HCT116 (cell line): ENCODE results near the gene PSTPIP1. TPM values are rescaled to one million over a fixed set of nuclear protein-coding genes. Genes with fewer than 3 reads are reported as not detected.
A peak's percentile ranks its signal among the peaks of the same experiment; 100 is the strongest.

Experiments used
- ATAC-seq: fragments of 200-7000 bp; cut with Tn5 transposase; 2 replicates; pipeline ENCODE4 v1.9.1; 2020; ENCODE audit warnings: mild to moderate bottlenecking, moderate library complexity
- BruUV-seq: library from RNA; stranded (reverse); fragments of 400-500 nt; replicated peaks from 2 replicates; lab custom pipeline; 2021; lab: Mats Ljungman, UMichigan
- CTCF ChIA-PET: fragments of 300-600 bp; sonication (Branson Sonifier 250); formaldehyde crosslinking; loops from one replicate; lab custom pipeline; 2021; ENCODE audit warnings: antibody characterized with exemption; lab: Charles Lee
- POLR2A ChIA-PET: fragments of 300-600, 350-600 bp; sonication (Branson Sonifier 250); formaldehyde crosslinking; loops from one replicate; lab custom pipeline; 2021; ENCODE audit warnings: antibody characterized with exemption; lab: Charles Lee
- RAD21 ChIA-PET, 2 experiments: fragments of 300-600 bp; sonication (Branson Sonifier 250); formaldehyde crosslinking; loops; one replicate each; lab custom pipeline; 2023; ENCODE audit warnings: low total read pairs in 2 of 2; ENCODE audit not compliant: uncharacterized antibody in 2 of 2, unreplicated experiment in 2 of 2, low non-redundant PET in 1 of 2; lab: Charles Lee
- DNase-seq: peaks from one replicate; pipeline ENCODE4 v3.0.0-alpha.2; 2010; ENCODE audit warnings: low read depth, low spot score
- H2AFZ ChIP-seq: fragments of 200-600 bp; shearing (Covaris generic), sonication (generic); 2 replicates; pipeline ENCODE4 v1.6.1; 2017; ENCODE audit warnings: low read depth, mixed run types, mixed read lengths, antibody characterized with exemption, low read length; ENCODE audit not compliant: poor library complexity, severe bottlenecking
- H3K27ac ChIP-seq: 2 replicates; pipeline ENCODE4 v1.5.1; 2012; ENCODE audit warnings: low read depth, low read length
- H3K27me3 ChIP-seq: fragments of 200-600 bp; sonication (generic); 2 replicates; pipeline ENCODE4 v1.6.1; 2016; ENCODE audit warnings: mixed run types, low read length, mixed read lengths; ENCODE audit not compliant: insufficient read depth
- H3K36me3 ChIP-seq, 2 experiments: fragments of 200-500 bp in 1 of 2; fragments of 200-600 bp in 1 of 2; sonication (Bioruptor generic) in 1 of 2; sonication (generic) in 1 of 2; 2 replicates each; pipeline versions ENCODE4 v1.5.1 to v1.6.1; 2014 to 2016; ENCODE audit warnings: low read length in 2 of 2, inconsistent platforms in 1 of 2, mixed read lengths in 1 of 2, mixed run types in 1 of 2; ENCODE audit not compliant: insufficient read depth in 2 of 2, control insufficient read depth in 1 of 2
- H3K4me1 ChIP-seq, 2 experiments: fragments of 200-600 bp in 1 of 2; sonication (generic) in 1 of 2; 2 replicates each; pipeline versions ENCODE4 v1.5.1 to v1.6.1; 2012 to 2017; ENCODE audit warnings: low read length in 2 of 2, inconsistent platforms in 1 of 2, mild to moderate bottlenecking in 1 of 2, mixed read lengths in 1 of 2, mixed run types in 1 of 2, moderate library complexity in 1 of 2; ENCODE audit not compliant: insufficient read depth in 2 of 2, control insufficient read depth in 1 of 2
- H3K4me2 ChIP-seq: fragments of 200-600 bp; sonication (generic); 2 replicates; pipeline ENCODE4 v1.6.1; 2017; ENCODE audit warnings: mixed run types, low read length, mixed read lengths
- H3K4me3 ChIP-seq, 2 experiments: fragments of 200-600 bp in 1 of 2; sonication (generic) in 1 of 2; replicated peaks in 1 of 2; 2 replicates each; pipeline ENCODE4 v1.5.1; 2011 to 2016; ENCODE audit warnings: low read length in 2 of 2, control low read depth in 1 of 2, low read depth in 1 of 2, mild to moderate bottlenecking in 1 of 2, mixed read lengths in 1 of 2, mixed run types in 1 of 2
- H3K79me2 ChIP-seq: fragments of 200-600 bp; sonication (generic); 2 replicates; pipeline ENCODE4 v1.6.1; 2017; ENCODE audit warnings: mild to moderate bottlenecking, mixed run types, low read length, moderate library complexity, mixed read lengths; ENCODE audit not compliant: insufficient read depth
- H3K9ac ChIP-seq: fragments of 200-600 bp; sonication (generic); 2 replicates; pipeline ENCODE4 v1.6.1; 2016; ENCODE audit warnings: low read length, mixed read lengths
- H3K9me2 ChIP-seq: fragments of 200-600 bp; sonication (generic), shearing (Covaris generic); 2 replicates; pipeline ENCODE4 v1.6.1; 2017; ENCODE audit warnings: mixed run types, mild to moderate bottlenecking, moderate library complexity; ENCODE audit not compliant: insufficient read depth
- H3K9me3 ChIP-seq, 2 experiments: fragments of 200-500 bp in 1 of 2; fragments of 200-600 bp in 1 of 2; sonication (Bioruptor generic) in 1 of 2; sonication (generic) in 1 of 2; 2 replicates each; pipeline ENCODE4 v1.6.1; 2014 to 2017; ENCODE audit warnings: low read length in 2 of 2, mixed read lengths in 2 of 2, inconsistent platforms in 1 of 2, low read depth in 1 of 2, mild to moderate bottlenecking in 1 of 2, mixed run types in 1 of 2, moderate library complexity in 1 of 2; ENCODE audit not compliant: control insufficient read depth in 1 of 2, insufficient read depth in 1 of 2
- H4K20me1 ChIP-seq: fragments of 200-600 bp; sonication (generic), shearing (Covaris generic); 2 replicates; pipeline ENCODE4 v1.6.1; 2017; ENCODE audit warnings: mixed run types, mild to moderate bottlenecking, moderate library complexity; ENCODE audit not compliant: insufficient read depth
- CEBPB ChIP-seq: IDR thresholded peaks from 2 replicates; pipeline ENCODE4 v1.6.1; 2012; ENCODE audit warnings: low read depth
- EGR1 ChIP-seq: IDR thresholded peaks from 2 replicates; pipeline ENCODE4 v1.6.1; 2012; ENCODE audit warnings: low read depth
- ELF1 ChIP-seq: IDR thresholded peaks from 2 replicates; pipeline ENCODE4 v1.6.1; 2012; ENCODE audit warnings: low read depth, borderline replicate concordance
- EZH2 ChIP-seq: fragments of 200-600 bp; sonication (generic); IDR thresholded peaks from 2 replicates; pipeline ENCODE4 v1.6.1; 2017; ENCODE audit warnings: antibody characterized with exemption, mixed run types
- EZH2phosphoT487 ChIP-seq: fragments of 200-600 bp; IDR thresholded peaks from 2 replicates; pipeline ENCODE4 v1.6.1; 2018; ENCODE audit warnings: antibody characterized with exemption, borderline replicate concordance
- FOSL1 ChIP-seq: IDR thresholded peaks from 2 replicates; pipeline ENCODE4 v1.6.1; 2012; ENCODE audit warnings: low read depth
- POLR2AphosphoS5 ChIP-seq: IDR thresholded peaks from 2 replicates; pipeline ENCODE4 v1.6.1; 2011; ENCODE audit warnings: mild to moderate bottlenecking, low read depth, low read length, moderate library complexity
- RAD21 ChIP-seq: IDR thresholded peaks from 2 replicates; pipeline ENCODE4 v1.6.1; 2012; ENCODE audit warnings: low read depth, mild to moderate bottlenecking
- SP1 ChIP-seq: IDR thresholded peaks from 2 replicates; pipeline ENCODE4 v1.6.1; 2012; ENCODE audit warnings: low read depth
- TCF7L2 ChIP-seq: IDR thresholded peaks from 2 replicates; pipeline ENCODE4 v1.7.0; 2011; ENCODE audit warnings: borderline replicate concordance, inconsistent platforms; ENCODE audit not compliant: insufficient read depth, insufficient read length; ENCODE audit errors: extremely low read depth
- YY1 ChIP-seq: IDR thresholded peaks from 2 replicates; pipeline ENCODE4 v1.6.1; 2011; ENCODE audit warnings: low read length, low read depth, moderate library complexity, mild to moderate bottlenecking; ENCODE audit not compliant: insufficient replicate concordance; ENCODE audit errors: extremely low read depth
- ZFX ChIP-seq: fragments of 450-650 bp; IDR thresholded peaks from 2 replicates; pipeline ENCODE4 v1.6.1; 2017
- intact Hi-C: fragments of 100-400 bp; cut with micrococcal nuclease; formaldehyde crosslinking; loops from 2 replicates; pipeline ENCODE4 v1.10.0; 2022
- total RNA-seq: library from RNA; stranded (reverse); gene quantifications from one replicate; pipeline ENCODE4 v1.2.1, GENCODE V29; 2021; ENCODE audit not compliant: unreplicated experiment
- TF ChIP-seq, protein P1 (sequence below): IDR thresholded peaks from 2 replicates; pipeline ENCODE4 v1.6.1; 2012
- TF ChIP-seq, protein P2 (sequence below), 3 experiments: fragments of 200-600 bp in 1 of 3; sonication (generic) in 1 of 3; IDR thresholded peaks in 2 of 3; conservative IDR thresholded peaks in 1 of 3; 2 replicates each; pipeline ENCODE4 v1.5.1; 2012 to 2017; ENCODE audit warnings: low read depth in 2 of 3, low read length in 2 of 3, antibody characterized with exemption in 1 of 3, borderline replicate concordance in 1 of 3, control low read depth in 1 of 3, mild to moderate bottlenecking in 1 of 3, mixed read lengths in 1 of 3, mixed run types in 1 of 3, moderate library complexity in 1 of 3; ENCODE audit not compliant: insufficient read depth in 1 of 3
- TF ChIP-seq, protein P3 (sequence below): IDR thresholded peaks from 2 replicates; pipeline ENCODE4 v1.6.1; 2012; ENCODE audit warnings: low read depth
- TF ChIP-seq, protein P4 (sequence below): IDR thresholded peaks from 2 replicates; pipeline ENCODE4 v1.6.1; 2011; ENCODE audit warnings: mild to moderate bottlenecking, low read length, moderate library complexity; ENCODE audit not compliant: insufficient replicate concordance; ENCODE audit errors: extremely low read depth

PSTPIP1 gene
- total RNA-seq, 1 experiment from 2014 or later = 0.79 TPM

DNA sequence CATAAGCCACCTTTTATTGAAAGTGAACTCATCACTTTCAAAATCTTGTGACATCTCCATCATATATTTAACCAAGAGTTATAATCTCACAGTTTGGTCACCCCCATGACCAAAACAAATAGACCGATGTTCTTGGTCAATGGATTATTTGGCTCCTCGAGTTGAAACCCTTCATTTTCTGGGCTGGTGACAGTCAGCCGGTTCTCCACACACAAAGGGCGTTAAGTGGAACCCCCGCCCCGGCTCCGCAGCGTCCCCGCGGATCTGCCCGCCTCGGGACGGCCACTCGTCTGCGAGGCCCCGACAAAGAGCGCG is 75.2 kb downstream of the PSTPIP1 start (continued):
- TF ChIP-seq, protein P1, sequence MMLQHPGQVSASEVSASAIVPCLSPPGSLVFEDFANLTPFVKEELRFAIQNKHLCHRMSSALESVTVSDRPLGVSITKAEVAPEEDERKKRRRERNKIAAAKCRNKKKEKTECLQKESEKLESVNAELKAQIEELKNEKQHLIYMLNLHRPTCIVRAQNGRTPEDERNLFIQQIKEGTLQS = no peak
- TF ChIP-seq SP1 = no peak
- no peak for TF ChIP-seq CEBPB
- TF ChIP-seq ELF1 = no peak
- TF ChIP-seq, protein P2, sequence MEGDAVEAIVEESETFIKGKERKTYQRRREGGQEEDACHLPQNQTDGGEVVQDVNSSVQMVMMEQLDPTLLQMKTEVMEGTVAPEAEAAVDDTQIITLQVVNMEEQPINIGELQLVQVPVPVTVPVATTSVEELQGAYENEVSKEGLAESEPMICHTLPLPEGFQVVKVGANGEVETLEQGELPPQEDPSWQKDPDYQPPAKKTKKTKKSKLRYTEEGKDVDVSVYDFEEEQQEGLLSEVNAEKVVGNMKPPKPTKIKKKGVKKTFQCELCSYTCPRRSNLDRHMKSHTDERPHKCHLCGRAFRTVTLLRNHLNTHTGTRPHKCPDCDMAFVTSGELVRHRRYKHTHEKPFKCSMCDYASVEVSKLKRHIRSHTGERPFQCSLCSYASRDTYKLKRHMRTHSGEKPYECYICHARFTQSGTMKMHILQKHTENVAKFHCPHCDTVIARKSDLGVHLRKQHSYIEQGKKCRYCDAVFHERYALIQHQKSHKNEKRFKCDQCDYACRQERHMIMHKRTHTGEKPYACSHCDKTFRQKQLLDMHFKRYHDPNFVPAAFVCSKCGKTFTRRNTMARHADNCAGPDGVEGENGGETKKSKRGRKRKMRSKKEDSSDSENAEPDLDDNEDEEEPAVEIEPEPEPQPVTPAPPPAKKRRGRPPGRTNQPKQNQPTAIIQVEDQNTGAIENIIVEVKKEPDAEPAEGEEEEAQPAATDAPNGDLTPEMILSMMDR (IDR thresholded peaks at IDR 0.05 in 2 of 3, conservative IDR thresholded peaks at IDR 0.05 in 1 of 3; ENCODE audit: borderline replicate concordance in 1 of 3, insufficient read depth in 1 of 3, low read depth in 2 of 3, low read length in 2 of 3) = no peak
- no peak for TF ChIP-seq FOSL1
- no peak for TF ChIP-seq EGR1
- TF ChIP-seq, all 23 proteins: peak for 0

DNA sequence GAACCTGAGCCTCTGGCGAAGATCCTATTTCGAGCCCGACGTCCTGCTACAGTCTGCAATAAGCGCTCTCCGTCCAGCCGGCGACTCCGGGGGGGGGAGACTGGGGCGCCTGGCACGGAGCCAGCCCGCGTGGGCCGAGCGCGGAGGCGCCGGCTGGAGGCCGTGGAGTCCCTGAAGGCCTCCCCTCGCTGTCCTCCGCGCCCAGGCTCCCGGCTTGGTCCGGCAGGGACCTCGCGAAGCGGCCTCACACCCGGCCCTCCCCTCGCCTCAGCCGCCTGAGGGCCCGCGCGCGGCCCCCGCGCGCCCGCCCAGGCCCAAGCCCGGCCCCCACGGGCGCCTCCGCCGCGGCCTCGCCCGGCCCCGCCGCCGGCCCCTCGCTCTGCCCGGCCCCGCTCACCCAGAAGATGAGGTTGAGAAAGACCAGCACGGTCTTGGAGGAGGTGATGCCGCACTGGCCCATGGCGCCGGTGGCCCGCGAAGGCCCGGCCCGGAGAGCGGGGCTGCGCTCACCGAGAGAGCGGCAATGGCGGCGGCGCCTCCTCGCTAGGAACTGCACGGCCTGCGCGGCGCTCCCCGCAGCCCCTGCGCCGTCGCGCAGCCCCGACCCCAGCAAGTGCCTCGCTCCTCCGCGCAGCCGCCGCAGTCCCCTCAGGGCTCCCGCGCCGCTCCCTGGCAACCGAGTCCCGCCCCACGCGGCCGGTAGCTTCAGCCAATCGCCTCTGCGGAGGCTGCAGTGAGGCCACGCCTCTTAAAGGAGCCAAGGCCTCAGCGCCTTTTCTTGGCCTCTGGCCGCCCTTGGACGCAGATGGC is 75.8 kb downstream of the PSTPIP1 start, which contains the start of gene TSPAN3:
Gene TSPAN3 (minus strand): TSS at position 615 of the 810 bp plus-strand sequence. CDS start 155 bp downstream, at position 460.
- ChIA-PET RAD21 (no interaction called here), CTCF (interaction anchor here (1.0 kb wide), 1 partner anchor 473 kb away, joined by 6 read pairs; no protein-coding TSS in a partner anchor), POLR2A (interaction anchor here (0.6 to 1.0 kb wide), 2 partner anchors 10 to 21 kb away, joined by 3 to 4 read pairs; no protein-coding TSS in a partner anchor)
- Histone ChIP-seq H3K9ac (peak within 1 kb of the TSS; percentile 90), H3K4me2 (peak within 1 kb of the TSS; percentile 72), H2AFZ (peak within 1 kb of the TSS; percentile 96), H4K20me1 (no peaks in the 10 kb centered on the region; the same call in 1 of the 2 replicates), H3K9me3 (no peaks in the 10 kb centered on the region), H3K4me1 (peaks cover 4 to 15% of the 10 kb centered on the region in 2 experiments; a peak in 3 of 4 replicates), H3K36me3 (no peaks in the 10 kb centered on the region), H3K79me2 (peaks cover 48% of the 10 kb centered on the region), H3K9me2 (no peaks in the 10 kb centered on the region), H3K27ac (peak within 1 kb of the TSS; percentile 80), H3K4me3 (peak within 1 kb of the TSS; percentile 71 to 80), H3K27me3 (no peaks in the 10 kb centered on the region)
- ATAC-seq (peak; percentile 98), DNase-seq (peak; percentile 75)
- BruUV-seq = no TSS peak
- intact Hi-C loops = no loop called here
- TF ChIP-seq POLR2AphosphoS5 (peak; percentile 85), RAD21 (no peak), TCF7L2 (no peak), EZH2 (no peak), ELF1 (no peak), YY1 (peak; percentile 50), ZFX (peak; percentile 96), EZH2phosphoT487 (no peak)
- TF ChIP-seq, protein P3, sequence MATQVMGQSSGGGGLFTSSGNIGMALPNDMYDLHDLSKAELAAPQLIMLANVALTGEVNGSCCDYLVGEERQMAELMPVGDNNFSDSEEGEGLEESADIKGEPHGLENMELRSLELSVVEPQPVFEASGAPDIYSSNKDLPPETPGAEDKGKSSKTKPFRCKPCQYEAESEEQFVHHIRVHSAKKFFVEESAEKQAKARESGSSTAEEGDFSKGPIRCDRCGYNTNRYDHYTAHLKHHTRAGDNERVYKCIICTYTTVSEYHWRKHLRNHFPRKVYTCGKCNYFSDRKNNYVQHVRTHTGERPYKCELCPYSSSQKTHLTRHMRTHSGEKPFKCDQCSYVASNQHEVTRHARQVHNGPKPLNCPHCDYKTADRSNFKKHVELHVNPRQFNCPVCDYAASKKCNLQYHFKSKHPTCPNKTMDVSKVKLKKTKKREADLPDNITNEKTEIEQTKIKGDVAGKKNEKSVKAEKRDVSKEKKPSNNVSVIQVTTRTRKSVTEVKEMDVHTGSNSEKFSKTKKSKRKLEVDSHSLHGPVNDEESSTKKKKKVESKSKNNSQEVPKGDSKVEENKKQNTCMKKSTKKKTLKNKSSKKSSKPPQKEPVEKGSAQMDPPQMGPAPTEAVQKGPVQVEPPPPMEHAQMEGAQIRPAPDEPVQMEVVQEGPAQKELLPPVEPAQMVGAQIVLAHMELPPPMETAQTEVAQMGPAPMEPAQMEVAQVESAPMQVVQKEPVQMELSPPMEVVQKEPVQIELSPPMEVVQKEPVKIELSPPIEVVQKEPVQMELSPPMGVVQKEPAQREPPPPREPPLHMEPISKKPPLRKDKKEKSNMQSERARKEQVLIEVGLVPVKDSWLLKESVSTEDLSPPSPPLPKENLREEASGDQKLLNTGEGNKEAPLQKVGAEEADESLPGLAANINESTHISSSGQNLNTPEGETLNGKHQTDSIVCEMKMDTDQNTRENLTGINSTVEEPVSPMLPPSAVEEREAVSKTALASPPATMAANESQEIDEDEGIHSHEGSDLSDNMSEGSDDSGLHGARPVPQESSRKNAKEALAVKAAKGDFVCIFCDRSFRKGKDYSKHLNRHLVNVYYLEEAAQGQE = no peak
- TF ChIP-seq, protein P4, sequence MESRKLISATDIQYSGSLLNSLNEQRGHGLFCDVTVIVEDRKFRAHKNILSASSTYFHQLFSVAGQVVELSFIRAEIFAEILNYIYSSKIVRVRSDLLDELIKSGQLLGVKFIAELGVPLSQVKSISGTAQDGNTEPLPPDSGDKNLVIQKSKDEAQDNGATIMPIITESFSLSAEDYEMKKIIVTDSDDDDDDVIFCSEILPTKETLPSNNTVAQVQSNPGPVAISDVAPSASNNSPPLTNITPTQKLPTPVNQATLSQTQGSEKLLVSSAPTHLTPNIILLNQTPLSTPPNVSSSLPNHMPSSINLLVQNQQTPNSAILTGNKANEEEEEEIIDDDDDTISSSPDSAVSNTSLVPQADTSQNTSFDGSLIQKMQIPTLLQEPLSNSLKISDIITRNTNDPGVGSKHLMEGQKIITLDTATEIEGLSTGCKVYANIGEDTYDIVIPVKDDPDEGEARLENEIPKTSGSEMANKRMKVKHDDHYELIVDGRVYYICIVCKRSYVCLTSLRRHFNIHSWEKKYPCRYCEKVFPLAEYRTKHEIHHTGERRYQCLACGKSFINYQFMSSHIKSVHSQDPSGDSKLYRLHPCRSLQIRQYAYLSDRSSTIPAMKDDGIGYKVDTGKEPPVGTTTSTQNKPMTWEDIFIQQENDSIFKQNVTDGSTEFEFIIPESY = no peak
